HG03095 (cell line): ENCODE data around the gene GJA3.
A peak's percentile ranks its signal among the peaks of the same experiment; 100 is the strongest.

ENCODE experiments used
- ATAC-seq: cut with Tn5 transposase; IDR thresholded peaks from one replicate; pipeline ENCODE4 v1.9.1; 2021; ENCODE audit warnings: moderate library complexity; ENCODE audit not compliant: unreplicated experiment

GJA3 gene

GRCh38 chr13:20160306-20161274, at the start of gene GJA3:
Gene GJA3, minus strand, starts transcription at chr13:20161052. Its CDS starts 17,764 bp downstream, at chr13:20143288.
- peak; percentile 65 for ATAC-seq

GRCh38 chr13:20209948-20210347, 49.1 kb upstream of the GJA3 start:
- ATAC-seq: no peak

- no peak for ATAC-seq
Measured at GRCh38 chr13:20206698-20207235, 45.9 kb upstream of the GJA3 start.

GRCh38 chr13:20206065-20206697, 45.3 kb upstream of the GJA3 start:
- ATAC-seq: no peak

GRCh38 chr13:20198781-20199180, 37.9 kb upstream of the GJA3 start:
- no peak for ATAC-seq

GRCh38 chr13:20197361-20197834, 36.5 kb upstream of the GJA3 start:
- no peak for ATAC-seq

- no peak for ATAC-seq
Measured at GRCh38 chr13:20195801-20196200, 34.9 kb upstream of the GJA3 start.

GRCh38 chr13:20193907-20194631, 33.2 kb upstream of the GJA3 start:
- ATAC-seq: no peak

- ATAC-seq: no peak
Measured at GRCh38 chr13:20193162-20193906, 32.5 kb upstream of the GJA3 start.

- no peak for ATAC-seq
Measured at GRCh38 chr13:20192836-20193161, 31.9 kb upstream of the GJA3 start, which contains the start of gene GJB2. Gene GJB2, minus strand, starts transcription at chr13:20192938. Its CDS starts 3,357 bp downstream, at chr13:20189581.

GRCh38 chr13:20192158-20192835, 31.4 kb upstream of the GJA3 start:
- no peak for ATAC-seq

GRCh38 chr13:20191311-20192157, 30.7 kb upstream of the GJA3 start:
- ATAC-seq: no peak

- no peak for ATAC-seq
Measured at GRCh38 chr13:20190481-20191310, 29.8 kb upstream of the GJA3 start.

GRCh38 chr13:20190076-20190475, 29.2 kb upstream of the GJA3 start:
- ATAC-seq: no peak

- no peak for ATAC-seq
Measured at GRCh38 chr13:20188667-20189553, 28.1 kb upstream of the GJA3 start.

GRCh38 chr13:20186771-20187170, 25.9 kb upstream of the GJA3 start:
- ATAC-seq: no peak
